Breast epithelium (tissue), 4 donors: ENCODE measurements around the gene SCARB2. TPM values are rescaled to one million over a fixed set of nuclear protein-coding genes. Genes with fewer than 3 reads are reported as not detected.

Source experiments
- DNase-seq, 2 donors: peaks; one replicate each; pipeline ENCODE4 v3.0.0-alpha.2; 2019; ENCODE audit warnings: low spot score in 2 of 2
- H3K27ac ChIP-seq, 2 donors: fragments of 200-600 bp; sonication (generic) in 1 of 2; one replicate each; pipeline ENCODE4 v1.5.1; 2016 to 2019; ENCODE audit warnings: mild to moderate bottlenecking in 1 of 2
- H3K27me3 ChIP-seq, 2 donors: fragments of 200-600 bp; sonication (generic) in 1 of 2; one replicate each; pipeline versions ENCODE4 v1.5.1 to v1.6.0; 2017 to 2019; ENCODE audit warnings: control low read depth in 1 of 2, mild to moderate bottlenecking in 1 of 2
- H3K36me3 ChIP-seq: fragments of 200-600 bp; one replicate; pipeline ENCODE4 v1.5.1; 2019
- H3K4me1 ChIP-seq, 2 donors: fragments of 200-600 bp; sonication (generic); one replicate each; pipeline ENCODE4 v1.5.1; 2016 to 2019; ENCODE audit warnings: control low read depth in 1 of 2
- H3K4me3 ChIP-seq, 3 donors: fragments of 200-600 bp; sonication (generic); 1 replicate in 2 of 3; 2 replicates in 1 of 3; pipeline ENCODE4 v1.5.1; 2016 to 2019; ENCODE audit warnings: mild to moderate bottlenecking in 3 of 3, moderate library complexity in 2 of 3
- H3K9me3 ChIP-seq, 2 donors: fragments of 200-600 bp; sonication (generic) in 1 of 2; one replicate each; pipeline ENCODE4 v1.5.1; 2016 to 2019; ENCODE audit warnings: control low read depth in 1 of 2
- CTCF ChIP-seq, 3 donors: fragments of 450-650 bp; IDR thresholded peaks; one replicate each; pipeline ENCODE4 v1.5.1; 2016 to 2017; ENCODE audit warnings: antibody characterized with exemption in 3 of 3, mild to moderate bottlenecking in 3 of 3, moderate library complexity in 3 of 3
- POLR2A ChIP-seq: fragments of 450-650 bp; IDR thresholded peaks from one replicate; pipeline ENCODE4 v1.6.1; 2016; ENCODE audit warnings: antibody characterized with exemption, mild to moderate bottlenecking, moderate library complexity
- POLR2AphosphoS5 ChIP-seq, 3 donors: sonication (generic); formaldehyde crosslinking; IDR thresholded peaks; one replicate each; pipeline ENCODE4 v1.6.1; 2017; ENCODE audit warnings: antibody characterized with exemption in 3 of 3
- intact Hi-C: fragments of 100-400 bp; cut with DNase I; formaldehyde crosslinking; loops from one replicate; pipeline ENCODE4 v1.15.1; 2023; ENCODE audit warnings: low total_unique reads
- total RNA-seq, 3 donors: library from RNA; depleted of rRNA; stranded (reverse); fragments of >200 nt; gene quantifications; one replicate each; pipeline ENCODE4 v1.1.0, GENCODE V29; 2016

The SCARB2 gene
- total RNA-seq, 3 donors from 2014 or later, result 148 to 231 (median 160) TPM

DNA sequence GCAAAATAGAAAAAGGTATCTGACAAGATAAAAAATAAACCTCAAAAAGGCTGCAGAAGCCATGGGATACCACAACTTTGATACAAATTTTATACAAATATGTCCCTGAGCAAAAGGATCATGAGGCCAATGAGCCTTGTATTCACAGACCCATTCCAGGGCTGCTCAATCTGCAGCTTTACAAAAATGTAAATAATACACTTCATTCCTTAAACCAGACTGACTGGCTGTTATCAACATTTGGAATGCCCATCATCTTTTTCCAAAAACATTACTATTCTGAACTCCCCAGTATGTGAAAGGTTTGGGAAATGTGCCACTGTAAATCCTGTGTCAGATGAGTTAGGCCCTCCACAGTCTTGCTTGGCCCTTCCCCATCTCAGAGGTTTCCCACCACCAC lies 25.5 kb downstream of the SCARB2 start:
- no peak overlapping the region for H3K4me3 ChIP-seq
- no peaks in the 10 kb centered on the region for H3K4me1 ChIP-seq
- H3K9me3 ChIP-seq, result peaks cover 0 to 4% of the 10 kb centered on the region in 2 donors
- no peaks in the 10 kb centered on the region for H3K36me3 ChIP-seq
- H3K27ac ChIP-seq, result peak overlapping the region in 1 of 2 donors; percentile 30
- intact Hi-C loops, result no loop called here
- no peaks in the 10 kb centered on the region for H3K27me3 ChIP-seq
- no peak for TF ChIP-seq CTCF (IDR thresholded peaks at IDR 0.05)
- TF ChIP-seq POLR2AphosphoS5 (IDR thresholded peaks at IDR 0.05), result no peak
- TF ChIP-seq POLR2A, result no peak
- DNase-seq, result no peak

DNA sequence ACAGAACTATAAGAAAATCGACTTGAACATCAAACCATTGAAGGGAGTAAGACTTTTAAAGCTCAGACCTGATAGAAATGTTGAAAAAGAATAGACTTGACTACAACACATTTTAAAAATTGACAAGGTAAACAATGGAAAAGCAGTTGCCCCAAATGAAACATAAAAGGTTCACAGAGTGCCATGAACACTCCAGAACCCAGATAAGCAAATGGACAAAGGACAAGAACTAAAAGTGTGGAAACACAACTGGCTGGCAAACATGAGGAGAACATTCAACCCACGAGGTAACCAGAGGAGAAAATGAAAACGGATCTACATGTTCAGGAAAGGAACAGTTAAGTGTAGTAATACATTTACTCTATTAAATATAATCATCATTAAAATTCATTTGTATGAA lies 26.5 kb downstream of the SCARB2 start:
- H3K9me3 ChIP-seq, result no peaks in the 10 kb centered on the region
- TF ChIP-seq POLR2A, result no peak
- no peak for TF ChIP-seq POLR2AphosphoS5 (IDR thresholded peaks at IDR 0.05)
- TF ChIP-seq CTCF (IDR thresholded peaks at IDR 0.05), result no peak
- H3K27me3 ChIP-seq, result no peaks in the 10 kb centered on the region
- no peaks in the 10 kb centered on the region for H3K4me1 ChIP-seq
- H3K4me3 ChIP-seq, result no peak overlapping the region
- H3K36me3 ChIP-seq, result no peaks in the 10 kb centered on the region
- intact Hi-C loops, result no loop called here
- H3K27ac ChIP-seq, result no peak overlapping the region
- DNase-seq, result no peak

DNA sequence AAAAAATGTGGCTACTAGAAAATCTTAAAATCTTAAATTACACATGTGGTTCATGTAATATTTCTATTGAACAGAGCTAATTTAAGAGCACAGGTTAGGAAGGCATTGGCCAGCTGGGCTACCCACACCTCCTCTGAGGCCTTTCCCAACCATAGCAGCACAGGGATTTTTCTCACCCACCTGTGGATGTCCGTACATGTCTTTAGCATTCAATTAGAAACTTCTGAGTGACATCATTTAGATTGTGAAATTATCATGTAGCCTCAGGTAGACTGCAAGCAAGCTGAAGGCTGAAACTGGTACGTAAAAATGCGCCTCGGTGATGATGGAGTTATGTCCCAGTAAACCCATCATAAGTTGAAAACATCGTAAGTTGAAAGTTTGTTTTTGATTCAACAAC lies 31.2 kb downstream of the SCARB2 start:
- Histone ChIP-seq H3K36me3 (no peaks in the 10 kb centered on the region), H3K27ac (no peak overlapping the region), H3K9me3 (no peaks in the 10 kb centered on the region), H3K27me3 (no peaks in the 10 kb centered on the region), H3K4me1 (no peaks in the 10 kb centered on the region), H3K4me3 (no peak overlapping the region)
- DNase-seq, result no peak
- intact Hi-C loops, result no loop called here
- no peak for TF ChIP-seq POLR2AphosphoS5 (IDR thresholded peaks at IDR 0.05)
- TF ChIP-seq POLR2A, result no peak
- TF ChIP-seq CTCF (IDR thresholded peaks at IDR 0.05), result no peak

DNA sequence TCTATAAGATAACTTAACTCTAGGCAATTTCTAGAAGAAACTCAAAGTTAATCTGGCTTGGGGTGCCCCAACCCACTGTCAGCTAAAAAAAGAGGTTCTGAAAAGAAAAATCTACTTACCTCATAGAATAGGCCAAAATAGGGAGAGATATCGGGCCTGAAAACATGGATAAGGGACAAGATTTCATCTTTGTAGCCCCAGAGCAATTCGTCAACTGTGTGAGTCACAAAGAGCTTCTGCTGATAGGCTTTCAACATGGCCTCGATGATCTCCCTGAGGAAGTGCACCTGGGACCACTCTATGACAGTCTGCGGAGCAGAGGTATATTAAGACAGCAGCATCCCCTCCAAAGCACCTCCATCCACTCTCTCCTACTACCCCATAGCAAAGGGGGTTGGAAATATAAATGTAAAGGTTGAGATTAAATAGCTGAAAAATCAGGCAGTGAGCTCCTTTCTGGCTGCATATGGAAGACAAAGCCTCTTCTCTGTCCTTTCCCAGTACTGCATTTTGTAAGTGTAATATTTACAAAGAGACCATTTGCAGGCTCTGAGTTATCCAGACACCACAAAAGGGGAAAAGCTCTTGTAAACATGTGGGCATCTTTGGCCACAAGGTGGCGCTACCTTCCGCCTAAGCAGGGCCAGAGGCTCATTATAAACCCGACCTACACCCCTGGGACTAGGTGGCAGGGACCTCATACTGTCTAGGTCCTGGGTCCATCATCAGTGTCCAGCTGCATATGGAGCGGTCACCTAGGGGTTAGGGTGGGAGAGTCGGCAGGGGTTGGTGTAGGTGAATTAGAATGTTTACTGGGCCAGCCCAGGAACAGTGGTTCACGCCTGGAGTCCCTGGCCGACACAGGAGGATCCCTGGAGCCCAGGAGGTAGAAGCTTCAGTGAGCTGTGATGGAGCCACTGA lies 34.0 kb downstream of the SCARB2 start:
- no peaks in the 10 kb centered on the region for H3K4me1 ChIP-seq
- no peaks in the 10 kb centered on the region for H3K27me3 ChIP-seq
- no peak for TF ChIP-seq POLR2A
- peak; percentile 84 to 86 (median 86) for TF ChIP-seq CTCF (IDR thresholded peaks at IDR 0.05)
- peak in 2 of 3 donors; percentile 41 to 59 for TF ChIP-seq POLR2AphosphoS5 (IDR thresholded peaks at IDR 0.05)
- no peaks in the 10 kb centered on the region for H3K36me3 ChIP-seq
- intact Hi-C loops, result no loop called here
- no peaks in the 10 kb centered on the region for H3K9me3 ChIP-seq
- DNase-seq, result peak; percentile 70 to 87
- H3K27ac ChIP-seq, result no peak overlapping the region
- H3K4me3 ChIP-seq, result no peak overlapping the region

GRCh38 chr4:76178296-76178695 lies 35.3 kb downstream of the SCARB2 start:
- H3K4me3 ChIP-seq, result no peak overlapping the region
- TF ChIP-seq POLR2AphosphoS5 (IDR thresholded peaks at IDR 0.05), result no peak
- no peak for TF ChIP-seq POLR2A
- no peak for TF ChIP-seq CTCF (IDR thresholded peaks at IDR 0.05)
- intact Hi-C loops, result no loop called here

More at GRCh38 chr4:76178296-76178695, 35.3 kb downstream of the SCARB2 start:
- Histone ChIP-seq H3K4me1 (no peaks in the 10 kb centered on the region), H3K9me3 (no peaks in the 10 kb centered on the region), H3K27ac (no peak overlapping the region), H3K36me3 (no peaks in the 10 kb centered on the region), H3K27me3 (no peaks in the 10 kb centered on the region)
- no peak for DNase-seq
